ENCODE data around the gene CAMK1G.

The CAMK1G gene

DNA sequence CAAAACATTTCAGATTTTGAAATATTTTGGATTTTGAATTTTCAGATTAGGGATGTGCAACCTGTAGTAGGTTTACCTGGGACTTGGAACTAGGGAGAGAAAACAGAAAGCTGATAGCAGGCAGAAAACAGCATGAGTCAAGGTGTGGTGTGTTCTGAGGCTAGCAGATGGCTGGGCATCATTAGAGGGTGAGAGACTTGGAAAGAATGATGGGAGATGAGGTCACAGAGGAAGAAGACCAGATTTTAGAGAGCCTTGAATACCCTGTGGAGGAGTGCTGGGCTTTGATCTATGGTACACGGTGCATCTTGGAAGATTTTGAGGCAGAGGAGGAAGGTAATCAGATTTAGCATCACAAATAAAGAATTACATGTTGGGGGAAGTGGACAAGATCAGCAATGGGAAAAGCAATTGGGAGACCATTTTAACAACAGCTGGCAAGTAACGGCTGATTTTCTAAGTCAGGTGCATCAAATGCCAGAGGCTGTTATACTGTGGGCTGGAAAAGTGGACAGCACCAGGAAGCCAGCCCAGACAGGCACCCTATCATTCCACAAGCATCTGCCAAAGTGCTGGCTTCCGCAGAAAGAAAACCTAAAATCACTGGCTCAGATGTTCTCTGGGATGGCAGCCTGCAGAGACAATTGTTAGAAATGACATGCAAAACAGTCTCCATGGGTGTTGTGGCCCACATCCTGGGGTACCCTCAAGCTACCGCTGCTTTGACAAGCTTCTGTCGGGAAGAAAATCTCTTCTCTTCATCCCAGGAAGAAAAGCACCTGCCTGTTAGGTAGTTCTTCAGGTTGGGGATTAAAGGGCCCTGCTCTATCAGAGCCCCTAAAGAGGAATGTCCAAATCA is 30.9 kb upstream of the CAMK1G start:
- H3K4me3 ChIP-seq (replicated peaks in 1 of 2; ENCODE audit: low read depth in 2 of 2, low read length in 2 of 2), result no peak overlapping the region
- TF ChIP-seq, protein P1, sequence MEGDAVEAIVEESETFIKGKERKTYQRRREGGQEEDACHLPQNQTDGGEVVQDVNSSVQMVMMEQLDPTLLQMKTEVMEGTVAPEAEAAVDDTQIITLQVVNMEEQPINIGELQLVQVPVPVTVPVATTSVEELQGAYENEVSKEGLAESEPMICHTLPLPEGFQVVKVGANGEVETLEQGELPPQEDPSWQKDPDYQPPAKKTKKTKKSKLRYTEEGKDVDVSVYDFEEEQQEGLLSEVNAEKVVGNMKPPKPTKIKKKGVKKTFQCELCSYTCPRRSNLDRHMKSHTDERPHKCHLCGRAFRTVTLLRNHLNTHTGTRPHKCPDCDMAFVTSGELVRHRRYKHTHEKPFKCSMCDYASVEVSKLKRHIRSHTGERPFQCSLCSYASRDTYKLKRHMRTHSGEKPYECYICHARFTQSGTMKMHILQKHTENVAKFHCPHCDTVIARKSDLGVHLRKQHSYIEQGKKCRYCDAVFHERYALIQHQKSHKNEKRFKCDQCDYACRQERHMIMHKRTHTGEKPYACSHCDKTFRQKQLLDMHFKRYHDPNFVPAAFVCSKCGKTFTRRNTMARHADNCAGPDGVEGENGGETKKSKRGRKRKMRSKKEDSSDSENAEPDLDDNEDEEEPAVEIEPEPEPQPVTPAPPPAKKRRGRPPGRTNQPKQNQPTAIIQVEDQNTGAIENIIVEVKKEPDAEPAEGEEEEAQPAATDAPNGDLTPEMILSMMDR (IDR thresholded peaks at IDR 0.05; ENCODE audit: low read depth, low read length), result no peak
- no peak for DNase-seq (ENCODE audit: low read depth in 2 of 2)

- H3K4me3 ChIP-seq (replicated peaks in 1 of 2; ENCODE audit: low read depth in 2 of 2, low read length in 2 of 2), result no peak overlapping the region
- no peak for DNase-seq (ENCODE audit: low read depth in 2 of 2)
- TF ChIP-seq, protein P1 (IDR thresholded peaks at IDR 0.05; ENCODE audit: low read depth, low read length), result no peak
These were observed 28.5 kb upstream of the CAMK1G start for GRCh38 chr1:209554761-209555611.

- DNase-seq (ENCODE audit: low read depth in 2 of 2), result peak in 1 of 2 donors; percentile 10
- H3K4me3 ChIP-seq (replicated peaks in 1 of 2; ENCODE audit: low read depth in 2 of 2, low read length in 2 of 2), result no peak overlapping the region
- TF ChIP-seq, protein P1 (IDR thresholded peaks at IDR 0.05; ENCODE audit: low read depth, low read length), result no peak
These were observed 27.3 kb upstream of the CAMK1G start for GRCh38 chr1:209556162-209556690.

DNA sequence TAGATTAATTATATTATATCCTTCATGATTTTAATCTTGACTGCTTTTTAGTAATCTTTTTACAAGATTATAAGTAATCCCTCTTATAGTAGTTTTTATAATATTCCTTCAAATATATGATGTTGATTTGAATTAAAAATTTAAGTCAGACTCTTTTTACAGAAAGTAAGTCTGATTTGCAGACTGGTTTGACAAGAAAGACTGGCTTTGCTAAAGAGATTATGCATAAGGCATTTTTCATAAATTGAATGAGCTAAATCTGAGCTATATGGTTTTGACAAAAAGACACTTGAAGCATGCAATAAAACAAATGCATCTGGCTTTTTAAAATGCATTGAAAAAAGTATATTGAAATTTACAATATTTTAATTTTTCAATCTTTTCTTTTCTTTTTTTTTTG is 26.3 kb upstream of the CAMK1G start:
- DNase-seq (ENCODE audit: low read depth in 2 of 2), result no peak
- H3K4me3 ChIP-seq (replicated peaks in 1 of 2; ENCODE audit: low read depth in 2 of 2, low read length in 2 of 2), result no peak overlapping the region
- TF ChIP-seq, protein P1 (IDR thresholded peaks at IDR 0.05; ENCODE audit: low read depth, low read length), result no peak

GRCh38 chr1:209560529-209560928 is 23.0 kb upstream of the CAMK1G start:
- no peak for DNase-seq (ENCODE audit: low read depth in 2 of 2)
- TF ChIP-seq, protein P1 (IDR thresholded peaks at IDR 0.05; ENCODE audit: low read depth, low read length), result no peak
- no peak overlapping the region for H3K4me3 ChIP-seq (replicated peaks in 1 of 2; ENCODE audit: low read depth in 2 of 2, low read length in 2 of 2)

DNA sequence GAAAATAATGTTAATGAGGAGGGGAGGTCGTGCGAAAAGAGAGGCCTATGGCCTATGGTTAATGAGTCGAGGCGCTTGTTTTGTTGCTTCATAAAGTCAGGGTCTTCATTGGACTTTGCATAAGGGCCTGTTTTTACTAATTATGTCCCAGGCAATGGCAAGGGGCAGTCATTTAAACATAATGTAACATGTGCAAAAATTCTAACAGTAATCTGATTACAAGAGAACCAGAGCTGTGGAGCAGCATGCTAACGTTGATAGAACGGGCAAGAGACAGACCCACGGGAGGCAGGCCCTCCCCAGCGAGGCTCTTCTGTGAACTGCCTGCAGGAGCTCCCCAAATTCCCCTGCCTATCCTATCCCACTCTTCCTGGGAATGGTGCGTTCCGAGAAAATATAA is 22.6 kb upstream of the CAMK1G start:
- H3K4me3 ChIP-seq (replicated peaks in 1 of 2; ENCODE audit: low read depth in 2 of 2, low read length in 2 of 2), result no peak overlapping the region
- DNase-seq (ENCODE audit: low read depth in 2 of 2), result no peak
- TF ChIP-seq, protein P1 (IDR thresholded peaks at IDR 0.05; ENCODE audit: low read depth, low read length), result no peak

Data from cardiac fibroblast (primary cell).